Measurements from ENCODE around the gene OR11A1. TPM values are rescaled to one million over a fixed set of nuclear protein-coding genes. Genes with fewer than 3 reads are reported as not detected.

OR11A1 gene
- total and polyA plus RNA-seq, 2 experiments from 2014 or later, result not detected

- no peak overlapping the region for H3K27ac ChIP-seq (ENCODE audit: low read depth)
- no peaks in the 10 kb centered on the region for H3K27me3 ChIP-seq (ENCODE audit: insufficient read depth)
- no peaks in the 10 kb centered on the region for H3K4me1 ChIP-seq (ENCODE audit: insufficient read depth)
- no peak overlapping the region for H3K4me3 Mint-ChIP-seq
- no peaks in the 10 kb centered on the region for H3K9me3 Mint-ChIP-seq
- no peaks in the 10 kb centered on the region for H3K36me3 Mint-ChIP-seq (ENCODE audit: low read depth)
- peaks cover 9% of the 10 kb centered on the region; the same call in 1 of the 2 replicates for H3K9me2 ChIP-seq (ENCODE audit: insufficient read depth)
- H3K4me1 Mint-ChIP-seq, result no peaks in the 10 kb centered on the region; the same call in 2 of the 3 replicates
- no peaks in the 10 kb centered on the region for H3F3A ChIP-seq (replicated peaks; ENCODE audit: low read depth)
- H3K27me3 Mint-ChIP-seq (ENCODE audit: insufficient read depth, low read depth, poor library complexity), result peaks cover 2% of the 10 kb centered on the region
- H3K4me2 ChIP-seq, result no peak overlapping the region
- ATAC-seq (no peak), DNase-seq (ENCODE audit: low spot score) (no peak)
- H3K36me3 ChIP-seq (ENCODE audit: insufficient read depth), result no peaks in the 10 kb centered on the region
- H3K4me3 ChIP-seq, result no peak overlapping the region
- no peak overlapping the region for H3K27ac Mint-ChIP-seq
- no peaks in the 10 kb centered on the region for H3K79me2 ChIP-seq (replicated peaks; ENCODE audit: insufficient read depth)
- H2AFZ ChIP-seq, result no peak overlapping the region
- TF ChIP-seq, protein P1, sequence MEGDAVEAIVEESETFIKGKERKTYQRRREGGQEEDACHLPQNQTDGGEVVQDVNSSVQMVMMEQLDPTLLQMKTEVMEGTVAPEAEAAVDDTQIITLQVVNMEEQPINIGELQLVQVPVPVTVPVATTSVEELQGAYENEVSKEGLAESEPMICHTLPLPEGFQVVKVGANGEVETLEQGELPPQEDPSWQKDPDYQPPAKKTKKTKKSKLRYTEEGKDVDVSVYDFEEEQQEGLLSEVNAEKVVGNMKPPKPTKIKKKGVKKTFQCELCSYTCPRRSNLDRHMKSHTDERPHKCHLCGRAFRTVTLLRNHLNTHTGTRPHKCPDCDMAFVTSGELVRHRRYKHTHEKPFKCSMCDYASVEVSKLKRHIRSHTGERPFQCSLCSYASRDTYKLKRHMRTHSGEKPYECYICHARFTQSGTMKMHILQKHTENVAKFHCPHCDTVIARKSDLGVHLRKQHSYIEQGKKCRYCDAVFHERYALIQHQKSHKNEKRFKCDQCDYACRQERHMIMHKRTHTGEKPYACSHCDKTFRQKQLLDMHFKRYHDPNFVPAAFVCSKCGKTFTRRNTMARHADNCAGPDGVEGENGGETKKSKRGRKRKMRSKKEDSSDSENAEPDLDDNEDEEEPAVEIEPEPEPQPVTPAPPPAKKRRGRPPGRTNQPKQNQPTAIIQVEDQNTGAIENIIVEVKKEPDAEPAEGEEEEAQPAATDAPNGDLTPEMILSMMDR (conservative IDR thresholded peaks at IDR 0.05; ENCODE audit: low read depth in 2 of 2), result no peak
- TF ChIP-seq, protein P2, sequence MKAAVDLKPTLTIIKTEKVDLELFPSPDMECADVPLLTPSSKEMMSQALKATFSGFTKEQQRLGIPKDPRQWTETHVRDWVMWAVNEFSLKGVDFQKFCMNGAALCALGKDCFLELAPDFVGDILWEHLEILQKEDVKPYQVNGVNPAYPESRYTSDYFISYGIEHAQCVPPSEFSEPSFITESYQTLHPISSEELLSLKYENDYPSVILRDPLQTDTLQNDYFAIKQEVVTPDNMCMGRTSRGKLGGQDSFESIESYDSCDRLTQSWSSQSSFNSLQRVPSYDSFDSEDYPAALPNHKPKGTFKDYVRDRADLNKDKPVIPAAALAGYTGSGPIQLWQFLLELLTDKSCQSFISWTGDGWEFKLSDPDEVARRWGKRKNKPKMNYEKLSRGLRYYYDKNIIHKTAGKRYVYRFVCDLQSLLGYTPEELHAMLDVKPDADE (IDR thresholded peaks at IDR 0.05), result no peak
- no peak for TF ChIP-seq CREB1 (CRISPR knock-in tag; IDR thresholded peaks at IDR 0.05; ENCODE audit: low read depth)
- TF ChIP-seq EZH2phosphoT487 (IDR thresholded peaks at IDR 0.05; ENCODE audit: unreplicated experiment), result no peak
- TF ChIP-seq ZNF462 (CRISPR knock-in tag; IDR thresholded peaks at IDR 0.05), result no peak
- TF ChIP-seq ZNF114 (CRISPR knock-in tag; IDR thresholded peaks at IDR 0.05), result no peak
- TF ChIP-seq NANOG (IDR thresholded peaks at IDR 0.05; ENCODE audit: borderline replicate concordance), result no peak
- TF ChIP-seq, protein P3, sequence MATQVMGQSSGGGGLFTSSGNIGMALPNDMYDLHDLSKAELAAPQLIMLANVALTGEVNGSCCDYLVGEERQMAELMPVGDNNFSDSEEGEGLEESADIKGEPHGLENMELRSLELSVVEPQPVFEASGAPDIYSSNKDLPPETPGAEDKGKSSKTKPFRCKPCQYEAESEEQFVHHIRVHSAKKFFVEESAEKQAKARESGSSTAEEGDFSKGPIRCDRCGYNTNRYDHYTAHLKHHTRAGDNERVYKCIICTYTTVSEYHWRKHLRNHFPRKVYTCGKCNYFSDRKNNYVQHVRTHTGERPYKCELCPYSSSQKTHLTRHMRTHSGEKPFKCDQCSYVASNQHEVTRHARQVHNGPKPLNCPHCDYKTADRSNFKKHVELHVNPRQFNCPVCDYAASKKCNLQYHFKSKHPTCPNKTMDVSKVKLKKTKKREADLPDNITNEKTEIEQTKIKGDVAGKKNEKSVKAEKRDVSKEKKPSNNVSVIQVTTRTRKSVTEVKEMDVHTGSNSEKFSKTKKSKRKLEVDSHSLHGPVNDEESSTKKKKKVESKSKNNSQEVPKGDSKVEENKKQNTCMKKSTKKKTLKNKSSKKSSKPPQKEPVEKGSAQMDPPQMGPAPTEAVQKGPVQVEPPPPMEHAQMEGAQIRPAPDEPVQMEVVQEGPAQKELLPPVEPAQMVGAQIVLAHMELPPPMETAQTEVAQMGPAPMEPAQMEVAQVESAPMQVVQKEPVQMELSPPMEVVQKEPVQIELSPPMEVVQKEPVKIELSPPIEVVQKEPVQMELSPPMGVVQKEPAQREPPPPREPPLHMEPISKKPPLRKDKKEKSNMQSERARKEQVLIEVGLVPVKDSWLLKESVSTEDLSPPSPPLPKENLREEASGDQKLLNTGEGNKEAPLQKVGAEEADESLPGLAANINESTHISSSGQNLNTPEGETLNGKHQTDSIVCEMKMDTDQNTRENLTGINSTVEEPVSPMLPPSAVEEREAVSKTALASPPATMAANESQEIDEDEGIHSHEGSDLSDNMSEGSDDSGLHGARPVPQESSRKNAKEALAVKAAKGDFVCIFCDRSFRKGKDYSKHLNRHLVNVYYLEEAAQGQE (IDR thresholded peaks at IDR 0.05; ENCODE audit: unreplicated experiment), result no peak
- no peak for TF ChIP-seq STAT1 (IDR thresholded peaks at IDR 0.05; ENCODE audit: unreplicated experiment)
- TF ChIP-seq ZNF331 (CRISPR knock-in tag; IDR thresholded peaks at IDR 0.05; ENCODE audit: low read depth), result no peak
- no peak for TF ChIP-seq EZH2 (IDR thresholded peaks at IDR 0.05; ENCODE audit: low read depth, unreplicated experiment)
- H4K20me1 ChIP-seq (replicated peaks; ENCODE audit: insufficient read depth), result no peaks in the 10 kb centered on the region; the same call in 1 of the 2 replicates
These were observed 44.2 kb upstream of the OR11A1 start for GRCh38 chr6:29501106-29501505.

All from GM23338 (cell line).